ENCODE measurements around the gene CD83.
"Not testable (repeated sequence)": the region's sequence is repeated elsewhere in the genome, so short reads cannot be mapped to it uniquely, and the experiment has no call there.

CD83 gene

GRCh38 chr6:14128012-14128411, 10.4 kb downstream of the CD83 start:
- DNase-seq: no peak

- DNase-seq: no peak
These were observed 11.2 kb downstream of the CD83 start for GRCh38 chr6:14128746-14129145.

DNA sequence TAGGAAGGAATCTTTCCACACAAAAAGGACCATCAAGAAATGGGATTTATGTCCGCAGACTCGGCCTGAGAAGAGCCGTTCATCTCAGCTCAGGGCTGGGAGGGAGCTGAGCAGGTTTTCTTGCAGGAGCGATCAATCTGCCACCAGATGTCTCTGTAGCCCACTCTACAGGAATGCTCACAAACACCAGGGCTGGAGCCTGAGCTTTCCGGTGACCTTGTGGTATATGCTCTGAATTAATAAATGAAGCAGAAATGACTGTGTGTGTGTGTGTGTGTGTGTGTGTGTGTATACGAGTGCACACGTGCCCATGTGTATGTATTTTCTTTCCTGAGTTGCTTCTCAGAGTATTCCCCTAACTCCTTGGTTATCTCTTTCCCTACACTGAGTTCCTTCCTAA, 12.0 kb downstream of the CD83 start:
- DNase-seq: peak; percentile 30

- DNase-seq: no peak
These were observed 13.0 kb downstream of the CD83 start for GRCh38 chr6:14130435-14131075.

- no peak for DNase-seq
These were observed 14.0 kb downstream of the CD83 start for GRCh38 chr6:14131579-14131978.

GRCh38 chr6:14132244-14132920, 14.8 kb downstream of the CD83 start:
- DNase-seq: no peak

GRCh38 chr6:14132921-14133275, 15.3 kb downstream of the CD83 start:
- DNase-seq: no peak

GRCh38 chr6:14134211-14134910, 16.8 kb downstream of the CD83 start:
- DNase-seq: no peak

- no peak for DNase-seq
These were observed 18.4 kb downstream of the CD83 start for GRCh38 chr6:14135893-14136539.

GRCh38 chr6:14138701-14139215, 21.2 kb downstream of the CD83 start:
- no peak for DNase-seq

GRCh38 chr6:14141351-14142062, 23.9 kb downstream of the CD83 start:
- DNase-seq: no peak

GRCh38 chr6:14142063-14142450, 24.5 kb downstream of the CD83 start:
- DNase-seq: no peak

- no peak for DNase-seq
These were observed 25.1 kb downstream of the CD83 start for GRCh38 chr6:14142511-14143223.

DNA sequence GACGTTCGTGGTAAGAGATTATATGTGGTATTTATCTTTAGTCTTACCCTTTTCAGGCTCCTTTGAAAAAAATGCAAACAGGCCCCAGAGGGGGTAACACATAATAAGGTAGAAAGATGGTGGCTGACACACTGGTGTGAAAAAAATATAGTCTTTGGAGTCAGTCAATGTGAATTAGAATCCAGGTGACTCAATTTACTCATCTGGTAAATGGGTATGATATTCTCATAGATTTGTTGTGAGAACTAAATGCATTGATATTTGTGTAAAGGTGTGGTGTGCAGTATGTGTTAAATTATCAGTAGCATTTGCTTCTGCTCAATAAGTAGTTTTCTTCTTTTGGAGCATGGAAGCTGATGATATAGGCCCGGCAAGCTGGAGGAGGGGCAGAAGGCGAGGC, 25.7 kb downstream of the CD83 start:
- no peak for DNase-seq

DNA sequence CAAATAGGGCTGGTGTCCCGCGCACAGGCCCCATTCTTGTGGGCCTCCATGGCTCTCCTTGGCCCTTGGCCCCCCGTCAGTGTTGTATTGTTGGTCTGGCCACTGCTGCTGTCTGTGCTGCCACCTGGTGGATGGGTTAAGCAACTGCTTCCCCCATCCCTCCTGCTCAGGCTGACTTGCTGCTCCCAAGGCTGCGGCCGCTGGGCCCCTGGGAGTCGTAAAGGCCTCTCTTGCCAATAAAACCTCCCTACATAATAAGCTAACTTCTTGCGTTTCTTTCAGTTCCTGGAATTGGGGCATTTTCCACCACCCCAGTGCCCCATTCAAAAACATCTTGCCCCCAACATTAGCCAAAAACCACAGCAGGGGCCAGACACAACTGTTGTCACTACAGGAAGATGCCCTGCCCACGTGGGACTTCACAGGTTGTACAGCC, 27.1 kb downstream of the CD83 start:
- DNase-seq: peak; percentile 39

- DNase-seq: no peak
These were observed 29.0 kb downstream of the CD83 start for GRCh38 chr6:14146506-14147096.

DNA sequence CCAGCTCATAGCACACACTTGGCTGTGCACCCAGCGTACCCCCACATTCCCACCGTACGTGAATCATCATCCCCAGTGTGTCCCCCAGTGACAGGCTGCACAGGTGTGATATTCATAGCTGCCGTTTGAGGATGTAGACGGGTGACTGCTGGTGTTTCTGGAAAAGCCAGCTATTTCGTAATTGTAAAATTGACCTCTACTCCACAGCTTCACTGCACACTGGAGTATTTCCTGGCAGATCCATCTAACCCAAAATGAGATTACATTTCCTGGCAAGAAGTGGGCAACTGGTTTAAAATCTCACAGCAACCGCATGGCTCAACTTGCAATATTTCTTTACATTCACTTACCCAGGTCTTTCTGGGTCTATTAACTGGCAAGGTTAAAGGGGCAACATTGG, 30.3 kb downstream of the CD83 start:
- DNase-seq: no peak

DNA sequence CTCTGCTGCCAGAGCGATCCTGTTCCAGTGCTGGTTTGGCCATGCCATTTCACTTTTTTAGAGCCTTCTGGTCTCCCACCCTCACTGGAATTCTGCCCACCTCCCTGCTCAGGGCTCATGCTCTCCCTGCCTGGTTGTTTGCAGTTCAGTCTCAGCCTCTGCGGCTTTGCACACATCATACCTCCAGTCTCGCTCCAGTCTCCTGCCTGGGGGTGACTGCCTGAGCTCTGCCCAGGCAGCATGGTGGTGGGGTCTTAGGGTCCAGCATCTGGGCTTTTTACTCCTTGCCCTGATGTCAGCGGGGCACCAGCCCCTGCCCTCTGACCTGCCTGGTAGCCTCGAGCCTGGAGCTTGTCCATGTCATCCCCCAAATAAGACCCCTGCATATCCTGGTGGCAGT, 30.9 kb downstream of the CD83 start:
- DNase-seq: no peak

DNA sequence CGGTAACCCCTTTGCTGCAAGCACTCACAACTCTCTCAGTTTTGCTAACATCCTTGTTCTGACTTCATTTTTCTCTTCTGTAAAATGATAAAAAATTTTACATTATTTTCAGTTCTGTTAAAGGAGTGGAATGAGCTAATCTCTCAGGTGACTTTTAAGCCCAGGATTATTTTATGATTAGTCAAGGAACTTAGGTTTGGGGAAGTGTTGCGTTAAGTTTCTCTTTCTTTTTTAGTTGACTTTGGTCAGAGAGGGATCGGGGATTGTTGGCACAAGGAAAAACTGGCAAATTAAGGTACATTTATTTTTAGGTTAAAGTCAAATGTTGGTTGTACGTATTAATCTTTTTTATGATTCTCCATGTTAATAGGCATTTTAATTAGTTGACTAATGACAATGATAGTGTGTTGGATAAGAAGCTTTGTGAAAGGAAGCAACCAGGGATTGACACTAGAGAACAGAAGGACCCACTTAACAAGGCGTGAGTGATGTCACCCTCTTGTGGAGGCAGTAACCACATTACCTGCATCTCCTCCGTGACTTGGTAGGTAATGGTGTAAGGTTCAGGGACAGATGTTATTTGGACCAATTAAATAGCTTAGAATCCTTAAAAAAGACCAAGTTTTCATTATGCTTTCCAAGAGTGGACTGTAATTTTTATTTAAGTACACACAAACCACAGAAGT, 31.6 kb downstream of the CD83 start:
- DNase-seq: no peak

DNA sequence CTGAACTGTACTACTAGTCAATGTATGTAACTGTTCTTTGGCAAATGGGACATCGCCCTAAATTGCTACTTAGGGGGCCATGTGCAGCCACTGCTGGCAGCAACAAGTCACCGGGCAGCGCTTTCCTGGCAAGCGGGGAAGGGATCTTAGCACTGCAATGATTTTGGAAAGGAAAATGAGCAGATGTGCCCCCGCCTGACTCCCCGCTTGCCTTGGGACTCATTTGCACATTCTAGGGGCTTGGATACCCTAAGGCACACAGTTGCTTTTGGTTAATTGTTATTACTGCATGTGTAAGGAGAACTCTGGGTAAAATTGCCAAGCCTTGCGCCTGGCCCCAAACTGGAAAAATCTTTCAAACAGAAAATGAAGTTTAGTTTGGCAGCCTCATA, 32.2 kb downstream of the CD83 start:
- no peak for DNase-seq

DNA sequence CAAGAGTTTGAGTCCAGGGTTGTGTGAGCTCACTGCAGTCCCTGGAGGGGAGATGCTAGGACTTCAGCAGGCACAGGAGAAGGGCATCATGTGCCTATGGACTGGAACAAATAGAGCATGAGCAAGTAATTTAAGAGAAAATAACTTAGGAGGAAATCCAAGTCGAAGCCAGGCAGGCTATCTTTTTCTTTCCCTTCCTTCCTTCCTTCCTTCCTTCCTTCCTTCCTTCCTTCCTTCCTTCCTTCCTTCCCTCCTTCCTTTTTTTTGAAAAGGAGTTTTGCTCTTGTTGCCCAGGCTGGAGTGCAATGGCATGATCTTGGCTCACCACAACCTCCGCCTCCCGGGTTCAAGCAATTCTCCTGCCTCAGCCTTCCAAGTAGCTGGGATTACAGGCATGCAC, 33.7 kb downstream of the CD83 start:
- not testable (repeated sequence) for DNase-seq
